Mesodermal cell (in vitro differentiated cells): ENCODE measurements around the gene ANKH.

Source experiments
- H3K27ac ChIP-seq: 2 replicates; pipeline ENCODE4 v1.7.0; 2013; ENCODE audit warnings: mild to moderate bottlenecking, low read depth, low read length, moderate library complexity; ENCODE audit not compliant: severe bottlenecking
- H3K36me3 ChIP-seq: 2 replicates; pipeline ENCODE4 v1.7.1; 2013; ENCODE audit warnings: mild to moderate bottlenecking, low read length, moderate library complexity; ENCODE audit not compliant: control insufficient read depth, insufficient read depth
- H3K4me1 ChIP-seq: one replicate; pipeline ENCODE4 v1.7.1; 2013; ENCODE audit warnings: mild to moderate bottlenecking, low read length; ENCODE audit not compliant: insufficient read depth, control insufficient read depth, poor library complexity, severe bottlenecking
- H3K4me3 ChIP-seq: 2 replicates; pipeline ENCODE4 v1.7.0; 2013; ENCODE audit warnings: low read length, control low read depth, mild to moderate bottlenecking; ENCODE audit not compliant: insufficient read depth, poor library complexity, severe bottlenecking; ENCODE audit errors: extremely low read depth
- H3K9me3 ChIP-seq: 2 replicates; pipeline ENCODE4 v1.7.1; 2013; ENCODE audit warnings: mild to moderate bottlenecking, low read length, moderate library complexity; ENCODE audit not compliant: control insufficient read depth
- WGBS, 2 experiments: methylation state at CpG; one replicate each; pipeline ENCODE4 v1.1.5; 2013; ENCODE audit warnings: missing lambda C conversion rate in 2 of 2; ENCODE audit not compliant: insufficient coverage in 2 of 2; 5-methylcytosine and 5-hydroxymethylcytosine counted together

Gene ANKH

DNA sequence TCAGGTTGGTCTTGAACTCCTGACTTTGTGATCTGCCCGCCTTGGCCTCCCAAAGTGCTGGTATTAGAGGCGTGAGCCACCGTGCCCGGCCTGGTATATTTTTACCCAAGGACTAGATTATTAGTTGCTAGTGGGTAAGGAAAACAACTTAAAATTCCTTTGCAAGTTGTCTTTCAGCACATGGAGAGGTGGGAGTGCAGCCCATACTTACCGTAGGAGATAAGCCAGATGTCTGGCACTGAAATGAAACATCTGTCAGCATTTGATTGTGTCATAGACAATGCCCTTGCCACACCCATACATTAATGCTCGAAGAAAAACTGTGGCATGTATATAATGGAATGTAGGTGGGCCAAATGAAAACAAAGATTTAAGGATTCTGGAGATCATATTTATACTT, 36.6 kb upstream of the ANKH start:
- no peak overlapping the region for H3K27ac ChIP-seq
- H3K4me1 ChIP-seq, result no peaks in the 10 kb centered on the region
- WGBS, 2 experiments, result 92% methylated on average over 2 of the region's 6 CpGs; no CpG with 5 or more reads in 1 of the 2 experiments
- no peaks in the 10 kb centered on the region for H3K9me3 ChIP-seq
- H3K4me3 ChIP-seq, result no peak overlapping the region
- no peaks in the 10 kb centered on the region for H3K36me3 ChIP-seq

DNA sequence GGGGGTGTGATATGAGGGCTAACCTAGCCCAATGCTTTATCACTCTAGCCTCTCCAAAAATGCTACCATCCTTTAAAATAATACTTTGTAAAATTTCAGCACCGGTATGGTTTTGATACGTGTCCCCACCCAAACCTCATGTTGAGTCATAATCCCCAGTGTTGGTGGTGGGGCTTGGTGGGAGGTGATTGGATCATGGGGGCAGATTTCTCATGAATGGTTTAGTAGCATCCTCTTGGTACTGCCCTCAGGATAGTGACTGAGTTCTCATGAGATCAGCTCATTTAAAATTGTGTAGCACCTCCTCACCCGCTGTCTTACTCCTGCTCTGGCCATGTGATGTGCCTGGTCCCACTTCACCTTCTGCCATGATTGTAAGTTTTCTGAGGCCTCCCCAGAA, 35.0 kb upstream of the ANKH start:
- peaks cover 3% of the 10 kb centered on the region for H3K4me1 ChIP-seq
- no peaks in the 10 kb centered on the region for H3K9me3 ChIP-seq
- H3K36me3 ChIP-seq, result no peaks in the 10 kb centered on the region
- H3K27ac ChIP-seq, result no peak overlapping the region
- 91% methylated on average over 1 of the region's 3 CpGs for WGBS, 2 experiments
- no peak overlapping the region for H3K4me3 ChIP-seq

DNA sequence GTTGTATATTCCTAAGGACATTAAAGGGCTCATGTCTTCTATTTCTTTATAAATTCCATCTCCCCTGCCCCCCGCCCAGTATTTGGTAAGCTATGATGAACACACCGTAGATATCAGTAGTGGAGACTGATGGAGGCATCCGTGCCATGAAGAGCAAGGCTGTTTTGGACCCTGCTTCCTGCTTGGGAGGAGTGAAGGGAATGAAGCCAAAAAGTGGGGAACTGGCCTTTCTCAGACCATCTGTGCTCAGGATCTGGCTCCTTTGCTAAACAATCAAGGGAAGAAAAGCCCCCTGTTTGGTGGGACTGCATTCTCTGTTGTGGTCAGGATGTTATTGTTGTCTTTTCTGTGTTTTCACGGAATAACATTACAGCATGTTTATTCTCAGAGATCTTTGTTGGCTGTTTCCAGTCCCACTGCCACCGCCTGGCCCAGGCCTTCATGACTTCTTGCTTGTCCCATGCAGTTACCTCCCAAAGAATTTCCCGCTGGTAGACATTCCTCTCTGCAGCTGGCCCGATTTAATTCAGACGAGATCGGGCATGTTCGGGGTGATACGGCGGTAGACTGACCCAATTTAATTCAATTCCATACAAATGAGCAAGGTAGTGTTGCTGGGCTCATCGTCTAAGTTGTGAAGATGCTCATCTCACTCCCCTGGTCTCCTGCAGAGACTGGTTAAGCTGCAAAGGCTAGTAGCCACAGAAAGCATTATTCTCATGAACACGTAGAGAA, 31.4 kb upstream of the ANKH start:
- WGBS, 2 experiments, result 86 to 95% methylated on average over 8 to 11 of the region's 14 CpGs
- Histone ChIP-seq H3K36me3 (no peaks in the 10 kb centered on the region), H3K27ac (peak overlapping the region; percentile 45), H3K4me3 (no peak overlapping the region), H3K4me1 (peaks cover 6% of the 10 kb centered on the region), H3K9me3 (no peaks in the 10 kb centered on the region)

DNA sequence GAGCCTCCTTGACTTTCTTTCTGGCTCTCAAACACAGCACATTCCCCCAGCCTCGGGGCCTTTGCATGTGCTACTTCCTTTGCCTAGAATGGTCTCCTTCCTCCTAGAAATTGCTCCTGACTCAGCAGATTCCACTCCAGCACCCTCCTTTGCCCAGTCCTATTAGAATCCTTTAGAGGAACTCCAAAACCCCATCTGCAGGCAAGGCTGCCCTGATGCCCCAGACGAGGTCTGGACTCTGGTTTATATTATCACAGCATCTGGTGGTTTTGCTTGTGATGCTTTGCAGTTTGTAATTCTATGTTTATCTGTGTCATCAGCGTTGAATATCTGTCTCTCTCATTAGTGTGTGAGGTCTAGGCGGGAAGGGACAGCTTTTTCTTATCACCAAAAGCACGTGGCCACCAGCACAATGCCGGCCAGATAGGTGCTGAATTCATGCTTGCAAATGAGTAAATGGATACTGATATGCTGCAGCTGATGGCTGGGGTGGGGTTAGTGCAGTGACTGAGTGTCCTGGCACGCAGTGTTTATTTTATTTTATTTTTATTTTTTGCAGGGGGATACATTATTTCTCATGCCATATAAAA, 30.0 kb upstream of the ANKH start:
- no peaks in the 10 kb centered on the region for H3K9me3 ChIP-seq
- no peaks in the 10 kb centered on the region for H3K36me3 ChIP-seq
- H3K4me3 ChIP-seq, result no peak overlapping the region
- WGBS, 2 experiments, result 82 to 83% methylated on average over 3 to 6 of the region's 7 CpGs
- H3K27ac ChIP-seq, result peak overlapping the region; percentile 59
- peaks cover 6% of the 10 kb centered on the region for H3K4me1 ChIP-seq

DNA sequence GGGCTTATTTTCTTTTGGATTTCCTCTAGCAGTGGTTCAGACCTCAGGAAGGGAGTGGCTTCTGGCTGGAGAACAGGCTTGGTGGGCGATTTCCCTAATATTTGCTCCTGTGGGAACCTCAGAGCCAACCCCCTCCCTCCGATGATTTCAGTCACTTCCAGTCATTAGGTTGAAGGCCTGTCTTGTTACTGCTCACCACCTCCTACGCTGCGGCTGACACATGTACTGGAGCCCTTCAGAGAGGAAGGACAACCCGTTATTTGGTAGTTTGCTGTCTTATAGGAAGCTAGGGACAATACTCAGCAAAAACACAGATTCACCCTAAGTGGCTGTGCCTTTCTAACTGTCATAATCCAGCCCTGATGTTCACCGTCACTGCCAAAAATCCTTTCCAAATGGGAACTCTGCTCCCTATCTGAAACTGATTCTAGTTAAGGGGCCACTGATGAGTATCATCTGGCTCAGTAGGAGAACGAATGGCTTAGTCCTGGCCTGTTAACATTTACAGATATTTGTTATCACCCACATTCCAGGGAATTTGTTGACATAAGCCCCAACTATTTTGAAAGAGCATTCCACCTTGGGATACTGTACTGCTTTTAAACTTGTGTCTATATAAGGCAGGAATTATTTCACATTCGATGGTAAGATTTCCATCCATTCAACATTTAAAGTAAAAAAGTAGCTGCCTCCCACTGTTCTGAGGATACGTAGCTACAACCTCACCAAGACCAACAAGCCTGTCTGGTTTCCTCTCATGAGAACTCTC, 29.3 kb upstream of the ANKH start:
- Histone ChIP-seq H3K27ac (peak overlapping the region; percentile 59), H3K9me3 (no peaks in the 10 kb centered on the region), H3K4me1 (peaks cover 6% of the 10 kb centered on the region), H3K36me3 (no peaks in the 10 kb centered on the region), H3K4me3 (no peak overlapping the region)
- whole genome bisulfite sequencing, 2 experiments, result 78 to 89% methylated on average over 6 to 7 of the region's 9 CpGs

DNA sequence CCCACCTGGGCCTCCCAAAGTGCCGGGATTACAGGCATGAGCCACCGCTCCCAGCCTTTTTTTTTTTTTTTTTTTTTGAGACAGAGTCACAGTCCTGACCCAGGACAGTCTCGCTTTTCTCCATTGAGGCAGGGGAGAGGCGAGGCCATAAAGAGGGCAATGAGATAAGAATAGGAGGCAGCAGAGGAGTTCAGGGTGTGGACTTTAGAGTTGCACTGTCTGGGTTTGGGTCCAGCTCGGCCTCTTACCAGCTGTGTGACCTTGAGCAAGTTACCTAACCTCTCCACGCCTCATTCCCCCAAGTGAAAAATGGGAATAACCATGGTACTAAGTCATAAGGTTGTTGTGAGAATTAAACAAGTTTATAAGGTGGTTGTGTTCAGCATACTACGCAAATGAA, 24.6 kb upstream of the ANKH start:
- peaks cover 3% of the 10 kb centered on the region for H3K4me1 ChIP-seq
- no peaks in the 10 kb centered on the region for H3K36me3 ChIP-seq
- H3K9me3 ChIP-seq, result no peaks in the 10 kb centered on the region
- 88 to 100% methylated on average over 1 to 5 of the region's 7 CpGs for WGBS, 2 experiments
- H3K27ac ChIP-seq, result no peak overlapping the region
- H3K4me3 ChIP-seq, result no peak overlapping the region

DNA sequence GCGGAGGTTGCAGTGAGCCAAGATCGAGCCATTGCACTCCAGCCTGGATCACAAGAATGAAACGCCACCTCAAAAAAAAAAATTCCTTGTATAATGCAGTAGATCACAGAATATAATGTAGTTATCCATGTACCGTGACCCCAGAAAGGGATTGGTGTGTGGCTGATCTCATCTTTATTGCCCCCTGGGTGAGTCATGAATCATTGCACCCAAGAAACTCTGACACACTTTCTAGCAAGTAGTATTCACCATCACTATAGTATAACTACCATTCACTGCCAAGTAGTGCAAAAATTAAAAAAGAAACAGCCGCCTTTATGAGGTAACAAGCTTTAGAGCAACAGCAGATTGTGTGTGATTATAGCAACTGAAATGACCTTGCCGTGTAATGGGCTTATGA, 23.7 kb upstream of the ANKH start:
- Histone ChIP-seq H3K36me3 (no peaks in the 10 kb centered on the region), H3K4me3 (no peak overlapping the region), H3K4me1 (no peaks in the 10 kb centered on the region), H3K27ac (no peak overlapping the region), H3K9me3 (no peaks in the 10 kb centered on the region)
- 86 to 95% methylated on average over 2 to 3 of the region's 6 CpGs for WGBS, 2 experiments

DNA sequence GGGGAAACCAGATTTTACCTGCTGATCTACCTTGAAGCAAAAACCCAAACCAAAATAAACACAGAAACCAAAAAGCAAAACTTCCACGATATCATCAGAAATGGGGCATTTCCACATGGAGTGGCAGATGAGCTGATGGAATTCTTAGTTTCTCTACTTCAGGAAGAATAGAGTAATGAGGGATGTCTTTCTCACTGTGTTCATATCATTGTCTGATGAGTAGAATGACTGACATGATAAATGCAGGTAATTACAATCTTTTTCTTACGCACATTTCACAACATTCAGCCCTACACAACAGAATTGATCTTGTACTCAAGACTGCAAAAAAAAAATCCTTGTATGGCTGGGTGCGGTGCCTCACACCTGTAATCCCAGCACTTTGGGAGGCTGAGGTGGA, 23.2 kb upstream of the ANKH start:
- Histone ChIP-seq H3K27ac (no peak overlapping the region), H3K4me1 (no peaks in the 10 kb centered on the region), H3K9me3 (no peaks in the 10 kb centered on the region), H3K4me3 (no peak overlapping the region), H3K36me3 (no peaks in the 10 kb centered on the region)
- WGBS, 2 experiments, result 86% methylated on average over 1 of the region's 3 CpGs; no CpG with 5 or more reads in 1 of the 2 experiments

DNA sequence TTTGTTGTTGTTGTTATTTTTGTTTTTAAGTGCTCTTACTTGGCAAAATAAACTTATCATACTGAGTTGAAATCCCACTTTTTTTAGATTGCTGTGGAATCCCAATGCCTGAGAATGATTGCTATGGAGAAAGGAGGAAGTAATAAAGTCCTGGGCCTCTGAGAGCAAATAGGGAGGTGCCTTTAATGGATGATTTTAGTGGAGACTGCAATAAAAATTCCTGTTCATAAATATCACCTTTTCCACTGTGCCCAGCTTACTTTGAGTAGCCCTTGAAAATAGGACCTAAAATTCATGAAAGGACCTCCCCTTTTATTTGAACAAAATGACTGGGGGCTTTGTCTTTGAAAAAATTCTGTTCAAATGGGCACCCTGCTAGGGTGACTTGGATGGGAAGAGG, 21.8 kb upstream of the ANKH start:
- H3K4me3 ChIP-seq, result no peak overlapping the region
- H3K27ac ChIP-seq, result no peak overlapping the region
- H3K36me3 ChIP-seq, result no peaks in the 10 kb centered on the region
- H3K4me1 ChIP-seq, result no peaks in the 10 kb centered on the region
- no peaks in the 10 kb centered on the region for H3K9me3 ChIP-seq

DNA sequence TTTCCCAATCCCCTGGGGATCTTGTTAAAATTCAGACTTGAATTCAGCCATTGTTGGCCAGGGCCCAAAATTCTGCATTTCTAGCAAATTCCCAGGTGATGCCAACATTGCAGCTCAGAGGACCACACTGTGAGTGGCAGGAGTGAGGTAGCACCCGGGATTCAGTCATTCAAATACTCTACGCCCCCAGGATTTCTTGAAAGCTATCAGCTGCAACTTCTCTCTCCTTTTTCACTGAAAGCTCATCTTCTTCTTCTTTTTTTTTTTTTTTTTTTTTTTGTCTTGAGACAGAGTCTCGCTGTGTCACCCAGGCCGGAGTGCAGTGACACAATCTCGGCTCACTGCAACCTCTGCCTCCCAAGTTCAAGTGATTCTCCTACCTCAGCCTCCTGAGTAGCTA, 19.3 kb upstream of the ANKH start:
- WGBS, 2 experiments, result 93 to 96% methylated on average over 4 to 5 of the region's 5 CpGs

More for the DNA sequence above, 19.3 kb upstream of the ANKH start:
- Histone ChIP-seq H3K4me3 (no peak overlapping the region), H3K4me1 (no peaks in the 10 kb centered on the region), H3K36me3 (no peaks in the 10 kb centered on the region), H3K27ac (no peak overlapping the region), H3K9me3 (no peaks in the 10 kb centered on the region)
